Myocyte (in vitro differentiated cells): Measurements from ENCODE around the gene BCL11B. TPM values are rescaled to one million over a fixed set of nuclear protein-coding genes. Genes with fewer than 3 reads are reported as not detected.
"Not testable (repeated sequence)": the region's sequence is repeated elsewhere in the genome, so short reads cannot be mapped to it uniquely, and the experiment has no call there.

ENCODE experiments used
- DNase-seq: peaks from one replicate; pipeline ENCODE4 v3.0.0-alpha.2; 2012; ENCODE audit warnings: low read depth
- total RNA-seq: library from RNA; depleted of rRNA; stranded (reverse); fragments of >200 nt; gene quantifications from 2 replicates; pipeline ENCODE4 v1.2.3, GENCODE V29; 2014

BCL11B gene
- total RNA-seq, 1 donor from 2014 or later, result 0.03 TPM

GRCh38 chr14:99203080-99203479, 68.9 kb downstream of the BCL11B start:
- DNase-seq, result no peak

GRCh38 chr14:99202516-99202915, 69.5 kb downstream of the BCL11B start:
- DNase-seq, result no peak

GRCh38 chr14:99201351-99202073, 70.5 kb downstream of the BCL11B start:
- no peak for DNase-seq

- no peak for DNase-seq
Measured at GRCh38 chr14:99200654-99201005, 71.4 kb downstream of the BCL11B start.

- no peak for DNase-seq
Measured at GRCh38 chr14:99199846-99200653, 71.9 kb downstream of the BCL11B start.

GRCh38 chr14:99198746-99199502, 73.1 kb downstream of the BCL11B start:
- no peak for DNase-seq

GRCh38 chr14:99196310-99196650, 75.7 kb downstream of the BCL11B start:
- no peak for DNase-seq

- no peak for DNase-seq
Measured at GRCh38 chr14:99195602-99196309, 76.2 kb downstream of the BCL11B start.

GRCh38 chr14:99194736-99195135, 77.3 kb downstream of the BCL11B start:
- DNase-seq, result no peak

- no peak for DNase-seq
Measured at GRCh38 chr14:99194136-99194535, 77.9 kb downstream of the BCL11B start.

GRCh38 chr14:99192830-99193229, 79.2 kb downstream of the BCL11B start:
- no peak for DNase-seq

GRCh38 chr14:99192028-99192621, 79.9 kb downstream of the BCL11B start:
- peak; percentile 11 for DNase-seq

GRCh38 chr14:99191395-99192027, 80.5 kb downstream of the BCL11B start:
- no peak for DNase-seq

GRCh38 chr14:99190696-99191394, 81.2 kb downstream of the BCL11B start:
- no peak for DNase-seq

- no peak for DNase-seq
Measured at GRCh38 chr14:99189201-99189801, 82.7 kb downstream of the BCL11B start.

- DNase-seq, result no peak
Measured at GRCh38 chr14:99188731-99189191, 83.2 kb downstream of the BCL11B start.

GRCh38 chr14:99187858-99188257, 84.1 kb downstream of the BCL11B start:
- no peak for DNase-seq

- no peak for DNase-seq
Measured at GRCh38 chr14:99186956-99187690, 84.9 kb downstream of the BCL11B start.

- DNase-seq, result not testable (repeated sequence)
Measured at GRCh38 chr14:99186336-99186735, 85.7 kb downstream of the BCL11B start.
